Dedifferentiated amniotic fluid mesenchymal stem cell (primary cell): ENCODE data around the gene CEP350.

Experiments
- DNase-seq: peaks from one replicate; pipeline ENCODE4 v3.0.0-alpha.2; 2016; ENCODE audit errors: extremely low spot score

The CEP350 gene

GRCh38 chr1:180062452-180062971 lies 107.9 kb downstream of the CEP350 start:
- DNase-seq, result no peak

GRCh38 chr1:180065408-180065807 lies 110.8 kb downstream of the CEP350 start:
- no peak for DNase-seq

- DNase-seq, result no peak
Observed at GRCh38 chr1:180066150-180066549, 111.5 kb downstream of the CEP350 start.

GRCh38 chr1:180070286-180070685 lies 115.7 kb downstream of the CEP350 start:
- DNase-seq, result no peak

- no peak for DNase-seq
Observed at GRCh38 chr1:180071759-180072158, 117.1 kb downstream of the CEP350 start.

GRCh38 chr1:180080439-180080838 lies 125.8 kb downstream of the CEP350 start:
- no peak for DNase-seq

GRCh38 chr1:180081474-180081873 lies 126.9 kb downstream of the CEP350 start:
- DNase-seq, result no peak

- no peak for DNase-seq
Observed at GRCh38 chr1:180083164-180083563, 128.6 kb downstream of the CEP350 start.

GRCh38 chr1:180084867-180085266 lies 130.3 kb downstream of the CEP350 start:
- DNase-seq, result no peak

- no peak for DNase-seq
Observed at GRCh38 chr1:180085331-180085730, 130.7 kb downstream of the CEP350 start.

GRCh38 chr1:180092931-180093650 lies 138.5 kb downstream of the CEP350 start:
- no peak for DNase-seq

- DNase-seq, result peak; percentile 64
Observed at GRCh38 chr1:180094705-180095295, 140.2 kb downstream of the CEP350 start.

- no peak for DNase-seq
Observed at GRCh38 chr1:180096584-180097325, 142.1 kb downstream of the CEP350 start.

GRCh38 chr1:180097326-180097605 lies 142.7 kb downstream of the CEP350 start:
- DNase-seq, result no peak

- DNase-seq, result no peak
Observed at GRCh38 chr1:180101411-180101810, 146.8 kb downstream of the CEP350 start.

GRCh38 chr1:180103819-180104218 lies 149.2 kb downstream of the CEP350 start:
- DNase-seq, result no peak

- DNase-seq, result no peak
Observed at GRCh38 chr1:180112091-180112490, 157.5 kb downstream of the CEP350 start.

- DNase-seq, result peak; percentile 34
Observed at GRCh38 chr1:180112984-180113647, 158.5 kb downstream of the CEP350 start.

- DNase-seq, result no peak
Observed at GRCh38 chr1:180114396-180114945, 159.9 kb downstream of the CEP350 start.

GRCh38 chr1:180116964-180117763 lies 162.6 kb downstream of the CEP350 start:
- DNase-seq, result no peak

- peak; percentile 64 for DNase-seq
Observed at GRCh38 chr1:180117764-180118116, 163.1 kb downstream of the CEP350 start.
